Measurements from ENCODE around the gene SFT2D1. TPM values are rescaled to one million over a fixed set of nuclear protein-coding genes. Genes with fewer than 3 reads are reported as not detected.

The SFT2D1 gene
- total RNA-seq, 1 experiment from 2014 or later: 65.6 TPM

DNA sequence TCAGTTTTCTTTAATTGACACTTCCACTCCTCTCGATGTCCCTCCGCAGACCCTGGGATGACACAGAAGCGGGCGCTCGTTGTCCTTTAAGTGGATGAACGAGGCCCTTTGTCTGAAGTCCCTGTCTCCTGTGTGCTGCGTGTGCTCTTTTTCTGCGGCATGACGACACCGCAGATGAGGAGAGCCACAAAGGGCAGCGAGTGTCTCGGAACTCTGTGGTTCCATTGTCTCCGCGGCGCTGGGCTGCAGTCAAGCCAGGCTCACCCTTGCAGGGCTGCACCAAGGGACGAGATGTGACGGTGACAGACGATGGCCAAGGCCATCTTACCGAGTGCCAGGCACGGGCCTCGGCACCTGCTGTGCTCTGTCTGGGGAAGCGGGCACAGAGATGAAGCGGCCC is 44.7 kb downstream of the SFT2D1 start:
- Histone ChIP-seq H2AFZ (ENCODE audit: low read depth, low read length, poor library complexity, severe bottlenecking) (no peak overlapping the region), H4K20me1 (ENCODE audit: insufficient read depth) (no peaks in the 10 kb centered on the region), H3K27ac (ENCODE audit: low read depth, low read length) (no peak overlapping the region), H3K27me3 (ENCODE audit: insufficient read depth, low read length) (peaks cover 11% of the 10 kb centered on the region), H3K36me3 (ENCODE audit: control insufficient read depth in 1 of 2, insufficient read depth in 2 of 2, low read length in 2 of 2) (no peaks in the 10 kb centered on the region), H3K9ac (ENCODE audit: low read length) (no peak overlapping the region), H3K4me2 (ENCODE audit: low read length) (no peak overlapping the region), H3K9me2 (ENCODE audit: insufficient read depth) (no peaks in the 10 kb centered on the region), H3K4me3 (replicated peaks in 1 of 2; ENCODE audit: low read depth in 1 of 2, low read length in 2 of 2) (no peak overlapping the region), H3K9me3 (ENCODE audit: control insufficient read depth in 1 of 2, insufficient read depth in 1 of 2, low read depth in 1 of 2, low read length in 2 of 2) (no peaks in the 10 kb centered on the region), H3K79me2 (ENCODE audit: insufficient read depth, low read length) (no peaks in the 10 kb centered on the region), H3K4me1 (ENCODE audit: control insufficient read depth in 1 of 2, insufficient read depth in 2 of 2, low read length in 2 of 2) (no peaks in the 10 kb centered on the region)
- POLR2A ChIA-PET: no interaction called here
- ATAC-seq: no peak
- DNase-seq (ENCODE audit: low read depth, low spot score): no peak
- intact Hi-C loops (cut with micrococcal nuclease): no loop called here
- TF ChIP-seq ZFX (IDR thresholded peaks at IDR 0.05): no peak
- TF ChIP-seq, protein P1, sequence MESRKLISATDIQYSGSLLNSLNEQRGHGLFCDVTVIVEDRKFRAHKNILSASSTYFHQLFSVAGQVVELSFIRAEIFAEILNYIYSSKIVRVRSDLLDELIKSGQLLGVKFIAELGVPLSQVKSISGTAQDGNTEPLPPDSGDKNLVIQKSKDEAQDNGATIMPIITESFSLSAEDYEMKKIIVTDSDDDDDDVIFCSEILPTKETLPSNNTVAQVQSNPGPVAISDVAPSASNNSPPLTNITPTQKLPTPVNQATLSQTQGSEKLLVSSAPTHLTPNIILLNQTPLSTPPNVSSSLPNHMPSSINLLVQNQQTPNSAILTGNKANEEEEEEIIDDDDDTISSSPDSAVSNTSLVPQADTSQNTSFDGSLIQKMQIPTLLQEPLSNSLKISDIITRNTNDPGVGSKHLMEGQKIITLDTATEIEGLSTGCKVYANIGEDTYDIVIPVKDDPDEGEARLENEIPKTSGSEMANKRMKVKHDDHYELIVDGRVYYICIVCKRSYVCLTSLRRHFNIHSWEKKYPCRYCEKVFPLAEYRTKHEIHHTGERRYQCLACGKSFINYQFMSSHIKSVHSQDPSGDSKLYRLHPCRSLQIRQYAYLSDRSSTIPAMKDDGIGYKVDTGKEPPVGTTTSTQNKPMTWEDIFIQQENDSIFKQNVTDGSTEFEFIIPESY (IDR thresholded peaks at IDR 0.05; ENCODE audit: extremely low read depth, insufficient replicate concordance, low read length): no peak
- TF ChIP-seq, protein P2, sequence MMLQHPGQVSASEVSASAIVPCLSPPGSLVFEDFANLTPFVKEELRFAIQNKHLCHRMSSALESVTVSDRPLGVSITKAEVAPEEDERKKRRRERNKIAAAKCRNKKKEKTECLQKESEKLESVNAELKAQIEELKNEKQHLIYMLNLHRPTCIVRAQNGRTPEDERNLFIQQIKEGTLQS (IDR thresholded peaks at IDR 0.05): no peak
- no peak for TF ChIP-seq POLR2AphosphoS5 (IDR thresholded peaks at IDR 0.05; ENCODE audit: low read depth, low read length)
- no peak for TF ChIP-seq SP1 (IDR thresholded peaks at IDR 0.05; ENCODE audit: low read depth)
- TF ChIP-seq ZNF274 (IDR thresholded peaks at IDR 0.05; ENCODE audit: low read depth, low read length): no peak
- TF ChIP-seq, protein P3, sequence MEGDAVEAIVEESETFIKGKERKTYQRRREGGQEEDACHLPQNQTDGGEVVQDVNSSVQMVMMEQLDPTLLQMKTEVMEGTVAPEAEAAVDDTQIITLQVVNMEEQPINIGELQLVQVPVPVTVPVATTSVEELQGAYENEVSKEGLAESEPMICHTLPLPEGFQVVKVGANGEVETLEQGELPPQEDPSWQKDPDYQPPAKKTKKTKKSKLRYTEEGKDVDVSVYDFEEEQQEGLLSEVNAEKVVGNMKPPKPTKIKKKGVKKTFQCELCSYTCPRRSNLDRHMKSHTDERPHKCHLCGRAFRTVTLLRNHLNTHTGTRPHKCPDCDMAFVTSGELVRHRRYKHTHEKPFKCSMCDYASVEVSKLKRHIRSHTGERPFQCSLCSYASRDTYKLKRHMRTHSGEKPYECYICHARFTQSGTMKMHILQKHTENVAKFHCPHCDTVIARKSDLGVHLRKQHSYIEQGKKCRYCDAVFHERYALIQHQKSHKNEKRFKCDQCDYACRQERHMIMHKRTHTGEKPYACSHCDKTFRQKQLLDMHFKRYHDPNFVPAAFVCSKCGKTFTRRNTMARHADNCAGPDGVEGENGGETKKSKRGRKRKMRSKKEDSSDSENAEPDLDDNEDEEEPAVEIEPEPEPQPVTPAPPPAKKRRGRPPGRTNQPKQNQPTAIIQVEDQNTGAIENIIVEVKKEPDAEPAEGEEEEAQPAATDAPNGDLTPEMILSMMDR (IDR thresholded peaks at IDR 0.05 in 2 of 3, conservative IDR thresholded peaks at IDR 0.05 in 1 of 3; ENCODE audit: borderline replicate concordance in 1 of 3, insufficient read depth in 1 of 3, low read depth in 2 of 3, low read length in 2 of 3): no peak
- no peak for TF ChIP-seq EGR1 (IDR thresholded peaks at IDR 0.05; ENCODE audit: low read depth)
- no peak for TF ChIP-seq SIN3A (IDR thresholded peaks at IDR 0.05; ENCODE audit: low read depth)
- TF ChIP-seq CBX3 (IDR thresholded peaks at IDR 0.05; ENCODE audit: low read depth): no peak
- no peak for TF ChIP-seq ELF1 (IDR thresholded peaks at IDR 0.05; ENCODE audit: borderline replicate concordance, low read depth)
- no TSS peak for BruUV-seq (replicated peaks)
- CTCF ChIA-PET: no interaction called here
- RAD21 ChIA-PET (ENCODE audit: low non-redundant PET in 1 of 2, low total read pairs in 2 of 2, uncharacterized antibody in 2 of 2, unreplicated experiment in 2 of 2): no interaction called here

Data from HCT116 (cell line).